Stomach smooth muscle (tissue), 2 donors: ENCODE measurements around the gene HSF2.

Source experiments
- H3K27ac ChIP-seq: one replicate; pipeline ENCODE4 v1.7.0; 2013; ENCODE audit warnings: mild to moderate bottlenecking, low read length, inconsistent platforms
- H3K27me3 ChIP-seq, 2 donors: one replicate each; pipeline ENCODE4 v1.7.0; 2013; ENCODE audit warnings: low read length in 2 of 2; ENCODE audit not compliant: insufficient read depth in 2 of 2, control insufficient read depth in 1 of 2
- H3K36me3 ChIP-seq, 2 donors: one replicate each; pipeline ENCODE4 v1.7.0; 2013; ENCODE audit warnings: low read length in 2 of 2; ENCODE audit not compliant: control insufficient read depth in 2 of 2, insufficient read depth in 2 of 2
- H3K4me1 ChIP-seq: one replicate; pipeline ENCODE4 v1.7.0; 2013; ENCODE audit warnings: low read length; ENCODE audit not compliant: control insufficient read depth, insufficient read depth
- H3K4me3 ChIP-seq, 2 donors: one replicate each; pipeline ENCODE4 v1.7.0; 2013; ENCODE audit warnings: low read length in 2 of 2
- H3K9ac ChIP-seq, 2 donors: one replicate each; pipeline ENCODE4 v1.7.0; 2013; ENCODE audit warnings: low read length in 2 of 2, mild to moderate bottlenecking in 1 of 2
- H3K9me3 ChIP-seq, 2 donors: one replicate each; pipeline ENCODE4 v1.7.0; 2013; ENCODE audit warnings: low read length in 2 of 2; ENCODE audit not compliant: control insufficient read depth in 2 of 2
- donor health status: healthy.
- donor health status: Pancreatic carcinoma.

The HSF2 gene

GRCh38 chr6:122374307-122374706 lies 25.1 kb upstream of the HSF2 start:
- H3K4me1 ChIP-seq = no peaks in the 10 kb centered on the region
- H3K9ac ChIP-seq = no peak overlapping the region
- no peak overlapping the region for H3K27ac ChIP-seq
- H3K36me3 ChIP-seq = no peaks in the 10 kb centered on the region
- H3K9me3 ChIP-seq = no peaks in the 10 kb centered on the region
- peaks cover 0 to 2% of the 10 kb centered on the region in 2 donors for H3K27me3 ChIP-seq
- H3K4me3 ChIP-seq = no peak overlapping the region

- Histone ChIP-seq H3K9ac (no peak overlapping the region), H3K9me3 (no peaks in the 10 kb centered on the region), H3K27me3 (peaks cover 0 to 2% of the 10 kb centered on the region in 2 donors), H3K36me3 (no peaks in the 10 kb centered on the region), H3K4me3 (no peak overlapping the region), H3K27ac (no peak overlapping the region), H3K4me1 (no peaks in the 10 kb centered on the region)
Observed at GRCh38 chr6:122376246-122376645, 23.2 kb upstream of the HSF2 start.

- Histone ChIP-seq H3K27ac (no peak overlapping the region), H3K4me3 (no peak overlapping the region), H3K9ac (no peak overlapping the region), H3K27me3 (no peaks in the 10 kb centered on the region), H3K4me1 (no peaks in the 10 kb centered on the region), H3K36me3 (no peaks in the 10 kb centered on the region), H3K9me3 (no peaks in the 10 kb centered on the region)
Observed at GRCh38 chr6:122381494-122382265, 17.8 kb upstream of the HSF2 start.

- Histone ChIP-seq H3K27me3 (no peaks in the 10 kb centered on the region), H3K36me3 (no peaks in the 10 kb centered on the region), H3K9ac (no peak overlapping the region), H3K27ac (no peak overlapping the region), H3K4me1 (no peaks in the 10 kb centered on the region), H3K9me3 (no peaks in the 10 kb centered on the region), H3K4me3 (no peak overlapping the region)
Observed at GRCh38 chr6:122385857-122386612, 13.4 kb upstream of the HSF2 start.

- Histone ChIP-seq H3K27ac (peak overlapping the region; percentile 32), H3K4me1 (no peaks in the 10 kb centered on the region), H3K27me3 (no peaks in the 10 kb centered on the region), H3K9ac (peak overlapping the region in 1 of 2 donors; percentile 44), H3K36me3 (no peaks in the 10 kb centered on the region), H3K4me3 (no peak overlapping the region), H3K9me3 (no peaks in the 10 kb centered on the region)
Observed at GRCh38 chr6:122388945-122389344, 10.5 kb upstream of the HSF2 start.

GRCh38 chr6:122389704-122390372 lies 9.6 kb upstream of the HSF2 start:
- H3K27ac ChIP-seq = peak overlapping the region; percentile 32

GRCh38 chr6:122392564-122393350 lies 6.7 kb upstream of the HSF2 start:
- Histone ChIP-seq H3K27ac (peak overlapping the region; percentile 61), H3K27me3 (no peaks in the 10 kb centered on the region), H3K4me3 (no peak overlapping the region), H3K9ac (no peak overlapping the region), H3K36me3 (no peaks in the 10 kb centered on the region), H3K4me1 (peaks cover 6% of the 10 kb centered on the region), H3K9me3 (no peaks in the 10 kb centered on the region)

More at GRCh38 chr6:122389704-122390372, 9.6 kb upstream of the HSF2 start:
- peaks cover 6% of the 10 kb centered on the region for H3K4me1 ChIP-seq
- no peaks in the 10 kb centered on the region for H3K9me3 ChIP-seq
- no peaks in the 10 kb centered on the region for H3K27me3 ChIP-seq
- no peak overlapping the region for H3K4me3 ChIP-seq
- H3K9ac ChIP-seq = peak overlapping the region in 1 of 2 donors; percentile 44
- H3K36me3 ChIP-seq = no peaks in the 10 kb centered on the region

- Histone ChIP-seq H3K4me1 (peaks cover 6% of the 10 kb centered on the region), H3K36me3 (no peaks in the 10 kb centered on the region), H3K27ac (peak overlapping the region; percentile 61), H3K4me3 (no peak overlapping the region), H3K27me3 (no peaks in the 10 kb centered on the region), H3K9me3 (no peaks in the 10 kb centered on the region), H3K9ac (no peak overlapping the region)
Observed at GRCh38 chr6:122393351-122393896, 6.0 kb upstream of the HSF2 start.

- Histone ChIP-seq H3K27me3 (no peaks in the 10 kb centered on the region), H3K4me1 (peaks cover 6% of the 10 kb centered on the region), H3K9ac (no peak overlapping the region), H3K9me3 (no peaks in the 10 kb centered on the region), H3K4me3 (no peak overlapping the region), H3K36me3 (no peaks in the 10 kb centered on the region), H3K27ac (peak overlapping the region; percentile 61)
Observed at GRCh38 chr6:122394016-122394415, 5.4 kb upstream of the HSF2 start.

GRCh38 chr6:122399055-122399347 lies 451 bp upstream of the HSF2 start:
- peak overlapping the region; percentile 21 to 58 for H3K4me3 ChIP-seq
- H3K27me3 ChIP-seq = no peaks in the 10 kb centered on the region
- no peaks in the 10 kb centered on the region for H3K9me3 ChIP-seq
- H3K9ac ChIP-seq = peak overlapping the region in 1 of 2 donors; percentile 54
- H3K27ac ChIP-seq = peak overlapping the region; percentile 70
- H3K36me3 ChIP-seq = no peaks in the 10 kb centered on the region
- H3K4me1 ChIP-seq = peaks cover 11% of the 10 kb centered on the region
